Non-pigmented ciliary epithelial cell (primary cell): ENCODE data around the gene NCKAP5.

Source experiments
- DNase-seq: peaks from one replicate; pipeline ENCODE4 v3.0.0-alpha.2; 2010; ENCODE audit warnings: low read depth

NCKAP5 gene

GRCh38 chr2:133382566-133382965, 185.7 kb downstream of the NCKAP5 start:
- no peak for DNase-seq

- DNase-seq, result no peak
Measured at GRCh38 chr2:133380991-133381390, 187.3 kb downstream of the NCKAP5 start.

- DNase-seq, result no peak
Measured at GRCh38 chr2:133378928-133379549, 189.2 kb downstream of the NCKAP5 start.

GRCh38 chr2:133378386-133378785, 189.9 kb downstream of the NCKAP5 start:
- DNase-seq, result no peak

GRCh38 chr2:133377599-133377998, 190.7 kb downstream of the NCKAP5 start:
- DNase-seq, result no peak

GRCh38 chr2:133377021-133377481, 191.2 kb downstream of the NCKAP5 start:
- no peak for DNase-seq

- no peak for DNase-seq
Measured at GRCh38 chr2:133374781-133375180, 193.5 kb downstream of the NCKAP5 start.

- DNase-seq, result no peak
Measured at GRCh38 chr2:133371286-133371685, 197.0 kb downstream of the NCKAP5 start.

- DNase-seq, result no peak
Measured at GRCh38 chr2:133369901-133370658, 198.2 kb downstream of the NCKAP5 start.

- peak; percentile 10 for DNase-seq
Measured at GRCh38 chr2:133365117-133365516, 203.1 kb downstream of the NCKAP5 start.

- no peak for DNase-seq
Measured at GRCh38 chr2:133364636-133365035, 203.6 kb downstream of the NCKAP5 start.

GRCh38 chr2:133363884-133364283, 204.4 kb downstream of the NCKAP5 start:
- DNase-seq, result no peak

GRCh38 chr2:133362061-133362476, 206.2 kb downstream of the NCKAP5 start:
- DNase-seq, result peak; percentile 36

- DNase-seq, result no peak
Measured at GRCh38 chr2:133360882-133361281, 207.4 kb downstream of the NCKAP5 start.

GRCh38 chr2:133360190-133360589, 208.1 kb downstream of the NCKAP5 start:
- DNase-seq, result no peak

- DNase-seq, result no peak
Measured at GRCh38 chr2:133352719-133353118, 215.5 kb downstream of the NCKAP5 start.

GRCh38 chr2:133346654-133347053, 221.6 kb downstream of the NCKAP5 start:
- no peak for DNase-seq

GRCh38 chr2:133345638-133346037, 222.6 kb downstream of the NCKAP5 start:
- DNase-seq, result no peak

- no peak for DNase-seq
Measured at GRCh38 chr2:133344849-133345248, 223.4 kb downstream of the NCKAP5 start.

- no peak for DNase-seq
Measured at GRCh38 chr2:133343018-133343352, 225.3 kb downstream of the NCKAP5 start.

- no peak for DNase-seq
Measured at GRCh38 chr2:133342286-133343017, 225.8 kb downstream of the NCKAP5 start.

- no peak for DNase-seq
Measured at GRCh38 chr2:133341575-133341974, 226.7 kb downstream of the NCKAP5 start.

- no peak for DNase-seq
Measured at GRCh38 chr2:133338224-133338623, 230.0 kb downstream of the NCKAP5 start.
